Right kidney (tissue), 1 donor: ENCODE data around the gene AFAP1L1.
A peak's percentile ranks its signal among the peaks of the same experiment; 100 is the strongest.

Source experiments
- DNase-seq: peaks from one replicate; pipeline ENCODE4 v3.0.0-alpha.2; 2016

The AFAP1L1 gene

GRCh38 chr5:149313151-149313841 is 41.6 kb downstream of the AFAP1L1 start:
- no peak for DNase-seq

- no peak for DNase-seq
Measured at GRCh38 chr5:149314571-149315111, 43.0 kb downstream of the AFAP1L1 start.

DNA sequence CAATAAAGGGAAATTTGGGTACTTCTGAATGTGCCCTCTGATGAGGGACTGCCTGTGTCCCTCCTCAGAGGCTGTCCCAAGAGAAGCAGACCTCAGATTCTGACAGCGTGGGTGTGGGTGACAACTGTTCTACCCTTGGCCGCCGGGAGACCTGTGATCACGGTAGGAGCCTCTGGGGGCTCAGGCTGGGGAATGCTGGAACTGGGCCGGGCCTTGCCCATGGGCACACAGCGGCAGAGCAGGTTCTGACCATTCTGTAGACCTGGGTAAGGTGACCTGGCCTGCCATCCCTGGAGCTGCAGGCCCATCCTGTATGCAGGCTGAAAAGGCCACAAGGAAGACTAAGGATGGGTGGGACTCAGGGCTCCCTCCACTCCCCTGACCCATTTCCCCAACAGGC is 44.1 kb downstream of the AFAP1L1 start:
- DNase-seq, result no peak

GRCh38 chr5:149317281-149318048 is 45.8 kb downstream of the AFAP1L1 start:
- DNase-seq, result no peak

- DNase-seq, result no peak
Measured at GRCh38 chr5:149319174-149319573, 47.5 kb downstream of the AFAP1L1 start.

- DNase-seq, result peak; percentile 67
Measured at GRCh38 chr5:149320791-149321330, 49.2 kb downstream of the AFAP1L1 start.

DNA sequence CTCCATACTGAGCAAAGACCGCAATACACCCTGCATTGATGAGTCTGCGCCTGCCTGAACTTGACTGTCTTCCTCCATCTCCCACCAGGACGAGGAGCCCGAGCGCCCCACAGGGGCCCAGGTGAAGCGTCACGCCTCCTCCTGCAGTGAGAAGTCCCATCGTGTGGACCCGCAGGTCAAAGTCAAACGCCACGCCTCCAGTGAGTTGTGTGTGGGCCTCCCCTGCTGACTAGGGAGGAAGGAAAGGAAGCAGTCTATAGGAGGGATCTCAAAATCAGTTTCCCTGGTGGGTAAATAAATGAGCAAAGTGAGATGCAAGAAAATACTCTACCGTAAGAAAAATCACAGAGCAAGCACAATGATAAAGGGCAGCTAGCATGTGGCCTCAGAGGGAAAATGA is 50.9 kb downstream of the AFAP1L1 start:
- DNase-seq, result no peak

- no peak for DNase-seq
Measured at GRCh38 chr5:149323210-149323609, 51.6 kb downstream of the AFAP1L1 start.

DNA sequence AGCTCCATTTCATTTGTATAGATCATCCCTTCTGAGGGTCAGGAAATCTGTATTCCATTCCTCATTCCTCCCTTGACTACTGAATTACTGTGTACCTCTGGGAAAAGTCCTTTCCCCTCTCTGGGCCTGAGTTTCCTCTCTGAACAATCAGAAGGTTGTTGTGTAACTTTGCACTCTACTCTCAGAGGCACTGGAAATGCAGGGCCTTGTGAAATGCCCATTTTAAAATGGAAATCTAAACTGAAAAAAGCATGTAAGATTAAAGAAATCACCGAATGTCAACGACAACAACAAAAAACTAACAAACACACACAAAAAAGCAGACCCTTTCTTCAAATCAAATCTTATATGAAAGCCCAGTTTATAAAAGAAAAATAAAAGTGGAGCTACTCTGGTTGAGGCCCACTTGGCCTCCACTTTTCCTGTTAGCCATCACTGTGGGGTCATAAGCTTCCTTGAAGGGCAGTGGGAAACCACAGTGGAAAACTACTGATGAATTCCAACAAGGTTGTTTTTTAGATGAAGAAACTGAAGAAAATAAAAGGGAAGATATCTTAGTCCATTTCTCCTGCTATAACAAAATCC is 52.1 kb downstream of the AFAP1L1 start:
- no peak for DNase-seq

DNA sequence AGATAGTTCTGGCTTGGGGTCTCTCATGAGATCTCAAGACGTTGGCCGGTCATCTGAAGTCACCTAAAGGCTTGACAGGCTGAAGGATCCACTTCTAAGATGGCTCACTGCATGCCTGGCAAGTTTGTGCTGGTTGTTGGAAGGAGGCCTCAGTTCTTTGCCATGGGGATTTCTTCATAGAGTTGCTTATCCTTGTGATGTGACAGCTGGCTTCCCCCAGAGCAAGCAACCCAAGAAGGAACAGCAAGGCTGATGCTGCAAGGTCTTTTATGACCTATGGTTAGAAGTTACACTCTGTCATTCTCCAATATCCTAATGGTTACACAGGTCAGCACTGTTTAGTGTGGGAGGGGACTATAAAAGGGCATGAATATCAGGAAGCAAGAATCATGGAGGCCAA is 53.0 kb downstream of the AFAP1L1 start:
- no peak for DNase-seq

DNA sequence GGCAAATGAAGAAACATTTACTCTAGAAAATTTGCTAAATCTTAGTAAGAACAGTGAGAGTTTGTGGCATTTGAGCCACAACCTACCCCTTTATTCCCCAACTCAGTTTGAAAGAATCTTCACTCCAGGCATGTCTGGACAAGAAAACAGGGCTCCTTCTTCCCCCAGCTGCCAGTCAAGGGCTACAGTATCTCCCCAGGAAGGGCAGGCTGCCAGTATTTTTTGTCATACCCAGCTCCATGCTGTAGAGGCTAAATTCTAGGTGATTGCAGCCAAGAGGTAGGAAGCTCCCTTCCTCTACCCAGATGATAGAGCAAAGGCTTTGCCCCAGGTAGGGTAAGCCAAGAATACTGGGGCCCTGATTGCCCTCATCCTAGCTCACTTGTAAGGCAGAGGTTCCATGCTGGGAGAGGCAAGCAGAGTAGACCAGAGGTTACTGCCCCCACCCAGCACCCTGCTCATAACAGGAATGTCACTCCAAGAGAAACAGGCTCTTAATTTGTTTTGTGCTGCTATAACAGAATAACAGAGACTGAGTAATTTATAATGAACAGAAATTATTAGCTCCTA is 53.6 kb downstream of the AFAP1L1 start:
- no peak for DNase-seq

GRCh38 chr5:149325894-149326293 is 54.2 kb downstream of the AFAP1L1 start:
- DNase-seq, result no peak

- no peak for DNase-seq
Measured at GRCh38 chr5:149326611-149327010, 55.0 kb downstream of the AFAP1L1 start.

DNA sequence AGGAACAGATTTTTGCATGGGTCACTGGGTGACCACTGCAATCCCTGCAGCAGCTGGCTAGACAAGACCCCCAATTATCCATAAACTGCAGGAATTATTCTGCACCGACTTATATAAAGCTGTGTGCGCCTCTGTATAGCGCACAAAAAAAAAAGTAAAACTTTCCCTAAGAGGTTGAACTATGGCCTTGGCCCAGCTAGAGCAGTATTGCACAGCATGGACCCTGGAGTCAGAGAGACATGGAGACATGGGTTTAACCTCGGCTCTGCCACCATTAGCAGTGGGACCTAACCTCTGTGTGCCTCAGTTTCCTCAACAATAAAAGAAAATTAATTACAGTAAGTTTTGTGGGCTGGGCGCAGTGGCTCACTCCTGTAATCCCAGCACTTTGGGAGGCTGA is 56.5 kb downstream of the AFAP1L1 start:
- no peak for DNase-seq

GRCh38 chr5:149333711-149334443 is 62.2 kb downstream of the AFAP1L1 start:
- DNase-seq, result no peak

GRCh38 chr5:149337736-149338135 is 66.1 kb downstream of the AFAP1L1 start:
- no peak for DNase-seq

- no peak for DNase-seq
Measured at GRCh38 chr5:149338364-149338763, 66.7 kb downstream of the AFAP1L1 start.

DNA sequence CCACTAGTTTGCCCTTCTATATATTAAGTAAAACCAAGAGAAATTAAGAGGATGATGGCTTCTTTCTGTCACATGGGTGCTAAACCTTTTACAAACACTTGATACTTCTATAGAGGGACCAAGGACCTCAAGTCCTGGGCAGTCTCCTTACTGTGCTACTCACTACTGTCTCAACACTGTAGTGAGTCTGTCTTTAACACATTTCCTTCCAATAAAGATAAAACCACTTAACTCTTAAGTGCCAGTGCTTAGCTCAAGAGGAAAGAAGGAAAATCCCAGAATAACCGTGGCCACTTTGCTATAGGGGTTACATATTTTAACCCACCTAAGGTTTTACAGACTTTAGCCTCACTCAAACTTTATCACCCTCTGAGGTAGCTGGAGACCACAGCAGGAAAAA is 69.3 kb downstream of the AFAP1L1 start:
- no peak for DNase-seq

- DNase-seq, result no peak
Measured at GRCh38 chr5:149341876-149342275, 70.2 kb downstream of the AFAP1L1 start.

DNA sequence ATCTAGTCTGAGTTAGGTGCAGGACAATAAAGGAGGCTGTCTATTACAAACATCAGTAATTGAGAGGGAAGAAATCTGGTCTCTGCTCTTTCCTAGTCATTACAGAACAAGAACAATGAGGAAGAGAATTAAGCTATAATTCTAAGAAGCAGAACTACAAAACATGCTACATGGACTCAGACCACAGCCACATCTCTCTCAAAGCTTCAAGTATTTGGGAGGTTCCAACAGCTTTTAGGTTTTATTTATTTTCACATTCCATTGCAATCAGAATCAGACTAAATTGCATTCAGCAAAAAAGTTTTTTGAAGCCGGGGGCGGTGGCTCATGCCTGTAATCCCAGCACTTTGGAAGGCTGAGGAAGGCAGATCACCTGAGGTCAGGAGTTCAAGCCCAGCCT is 72.5 kb downstream of the AFAP1L1 start:
- DNase-seq, result no peak

DNA sequence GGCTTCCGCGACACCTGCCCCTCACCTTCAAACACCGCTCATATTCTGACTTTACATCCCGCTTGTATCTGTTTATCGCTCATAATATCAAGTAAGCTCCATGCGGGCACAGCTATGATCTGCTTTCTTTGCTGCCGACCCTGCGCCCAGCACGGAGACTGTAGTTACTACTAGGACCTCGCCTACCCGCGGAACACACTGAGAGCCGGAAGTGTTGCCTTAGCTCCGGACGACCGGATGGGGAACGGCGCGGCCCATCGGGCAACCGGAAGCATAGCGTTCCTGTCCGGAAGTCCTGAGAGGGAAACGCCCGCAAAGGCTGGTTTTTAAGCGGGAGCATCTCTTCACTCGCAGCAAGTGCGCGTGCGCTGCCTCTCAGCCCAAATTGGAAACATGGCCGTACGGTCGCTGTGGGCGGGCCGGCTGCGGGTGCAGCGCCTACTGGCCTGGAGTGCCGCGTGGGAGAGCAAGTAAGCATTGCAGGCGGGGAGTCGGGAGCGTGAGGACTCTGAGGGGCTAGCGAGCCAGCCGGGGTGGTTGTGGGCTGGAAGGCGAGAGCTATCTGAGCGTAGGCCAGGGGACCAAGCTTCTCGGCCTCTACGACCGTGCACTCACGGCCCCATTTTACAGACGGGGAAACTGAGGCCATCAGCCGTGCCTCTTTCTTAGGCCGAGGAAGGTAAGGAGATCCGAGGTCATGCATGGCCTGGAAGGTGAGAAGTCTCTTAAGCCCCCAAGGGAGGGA is 73.7 kb downstream of the AFAP1L1 start, which contains the start of gene GRPEL2:
TSS of gene GRPEL2 (plus strand) at position 353 of the 745 bp plus-strand sequence. CDS start at position 394, 41 bp downstream.
- DNase-seq, result peak; percentile 82
